Parathyroid adenoma (tissue), 2 donors: Measurements from ENCODE around the gene NFIX.

Experiments used
- H2AFZ ChIP-seq: fragments of 300-600 bp; sonication (generic); one replicate; pipeline ENCODE4 v1.7.0; 2017; ENCODE audit warnings: antibody characterized with exemption, mild to moderate bottlenecking
- H3K27ac ChIP-seq: fragments of 300-600 bp; sonication (generic); one replicate; pipeline ENCODE4 v1.7.0; 2017
- H3K27me3 ChIP-seq: fragments of 300-600 bp; sonication (generic); one replicate; pipeline ENCODE4 v1.7.0; 2017; ENCODE audit warnings: low read length; ENCODE audit not compliant: control insufficient read depth, insufficient read depth
- H3K36me3 ChIP-seq: fragments of 300-600 bp; sonication (generic); one replicate; pipeline ENCODE4 v1.7.0; 2017; ENCODE audit warnings: low read length; ENCODE audit not compliant: control insufficient read depth, insufficient read depth
- H3K4me1 ChIP-seq: fragments of 300-600 bp; sonication (generic); one replicate; pipeline ENCODE4 v1.7.0; 2017; ENCODE audit warnings: control low read depth
- H3K4me2 ChIP-seq: fragments of 300-600 bp; sonication (generic); one replicate; pipeline ENCODE4 v1.7.0; 2017; ENCODE audit warnings: low read length
- H3K4me3 ChIP-seq: fragments of 300-600 bp; sonication (generic); one replicate; pipeline ENCODE4 v1.7.0; 2017; ENCODE audit warnings: low read depth, low read length
- H3K79me2 ChIP-seq: fragments of 300-600 bp; sonication (generic); one replicate; pipeline ENCODE4 v1.7.0; 2017; ENCODE audit warnings: control low read depth
- H3K9ac ChIP-seq: fragments of 300-600 bp; sonication (generic); one replicate; pipeline ENCODE4 v1.7.0; 2017; ENCODE audit warnings: mild to moderate bottlenecking
- H3K9me3 ChIP-seq: fragments of 300-600 bp; sonication (generic); one replicate; pipeline ENCODE4 v1.7.0; 2017; ENCODE audit warnings: low read length; ENCODE audit not compliant: control insufficient read depth
- TF ChIP-seq, protein P1 (sequence below): fragments of 300-600 bp; sonication (generic); IDR thresholded peaks from one replicate; pipeline ENCODE4 v1.7.0; 2017; ENCODE audit warnings: antibody characterized with exemption, mild to moderate bottlenecking
- donor health status: primary hyperparathyroidism.

Gene NFIX

DNA sequence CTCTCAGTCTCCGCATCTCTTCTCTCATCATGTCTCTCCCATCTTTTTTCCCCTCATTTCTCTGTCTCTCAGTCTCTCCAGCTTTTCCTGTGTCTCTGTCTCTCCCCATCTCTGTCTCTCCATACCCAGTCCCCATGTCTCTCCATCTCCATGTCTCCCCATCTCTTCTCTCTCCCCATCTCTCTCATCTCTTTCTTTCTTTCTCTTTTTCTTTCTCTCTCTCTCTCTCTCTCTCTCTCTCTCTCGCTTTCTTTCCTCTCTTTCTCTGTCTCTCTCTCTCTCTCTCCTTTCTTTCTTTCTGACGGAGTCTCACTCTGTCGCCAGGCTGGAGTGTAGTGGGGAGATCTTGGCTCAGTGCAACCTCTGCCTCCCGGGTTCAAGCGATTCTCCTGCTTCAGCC, 12.6 kb upstream of the NFIX start:
- Histone ChIP-seq H3K9me3 (no peaks in the 10 kb centered on the region), H3K36me3 (no peaks in the 10 kb centered on the region), H3K27ac (no peak overlapping the region), H3K4me3 (no peak overlapping the region), H2AFZ (no peak overlapping the region), H3K4me1 (no peaks in the 10 kb centered on the region), H3K27me3 (no peaks in the 10 kb centered on the region), H3K9ac (no peak overlapping the region), H3K79me2 (no peaks in the 10 kb centered on the region), H3K4me2 (no peak overlapping the region)
- TF ChIP-seq, protein P1, sequence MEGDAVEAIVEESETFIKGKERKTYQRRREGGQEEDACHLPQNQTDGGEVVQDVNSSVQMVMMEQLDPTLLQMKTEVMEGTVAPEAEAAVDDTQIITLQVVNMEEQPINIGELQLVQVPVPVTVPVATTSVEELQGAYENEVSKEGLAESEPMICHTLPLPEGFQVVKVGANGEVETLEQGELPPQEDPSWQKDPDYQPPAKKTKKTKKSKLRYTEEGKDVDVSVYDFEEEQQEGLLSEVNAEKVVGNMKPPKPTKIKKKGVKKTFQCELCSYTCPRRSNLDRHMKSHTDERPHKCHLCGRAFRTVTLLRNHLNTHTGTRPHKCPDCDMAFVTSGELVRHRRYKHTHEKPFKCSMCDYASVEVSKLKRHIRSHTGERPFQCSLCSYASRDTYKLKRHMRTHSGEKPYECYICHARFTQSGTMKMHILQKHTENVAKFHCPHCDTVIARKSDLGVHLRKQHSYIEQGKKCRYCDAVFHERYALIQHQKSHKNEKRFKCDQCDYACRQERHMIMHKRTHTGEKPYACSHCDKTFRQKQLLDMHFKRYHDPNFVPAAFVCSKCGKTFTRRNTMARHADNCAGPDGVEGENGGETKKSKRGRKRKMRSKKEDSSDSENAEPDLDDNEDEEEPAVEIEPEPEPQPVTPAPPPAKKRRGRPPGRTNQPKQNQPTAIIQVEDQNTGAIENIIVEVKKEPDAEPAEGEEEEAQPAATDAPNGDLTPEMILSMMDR = no peak

DNA sequence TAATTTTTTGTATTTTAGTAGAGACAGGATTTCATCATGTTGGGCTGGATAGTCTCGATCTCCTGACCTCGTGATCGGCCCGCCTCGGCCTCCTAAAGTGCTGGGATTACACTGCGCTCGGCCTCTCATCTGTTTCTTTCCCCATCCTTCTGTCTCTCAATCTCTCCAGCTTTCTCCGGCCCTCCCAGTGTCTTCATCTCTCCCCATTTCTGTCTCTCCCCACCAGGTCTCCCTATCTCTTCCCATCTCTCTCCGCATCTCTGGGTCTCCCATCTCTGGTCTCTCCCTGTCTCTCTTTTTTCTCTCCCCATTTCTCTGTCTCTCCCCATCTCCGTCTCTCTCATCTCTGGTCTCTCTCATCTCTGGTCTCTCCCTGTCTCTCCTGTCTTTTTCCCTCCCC, 12.2 kb upstream of the NFIX start:
- no peak overlapping the region for H3K27ac ChIP-seq
- H3K4me1 ChIP-seq = no peaks in the 10 kb centered on the region
- peak overlapping the region; percentile 62 for H2AFZ ChIP-seq
- peak overlapping the region; percentile 67 for H3K4me2 ChIP-seq
- peak overlapping the region; percentile 53 for H3K4me3 ChIP-seq
- no peaks in the 10 kb centered on the region for H3K79me2 ChIP-seq
- H3K36me3 ChIP-seq = no peaks in the 10 kb centered on the region
- no peaks in the 10 kb centered on the region for H3K27me3 ChIP-seq
- H3K9me3 ChIP-seq = no peaks in the 10 kb centered on the region
- no peak overlapping the region for H3K9ac ChIP-seq
- TF ChIP-seq, protein P1 = no peak

DNA sequence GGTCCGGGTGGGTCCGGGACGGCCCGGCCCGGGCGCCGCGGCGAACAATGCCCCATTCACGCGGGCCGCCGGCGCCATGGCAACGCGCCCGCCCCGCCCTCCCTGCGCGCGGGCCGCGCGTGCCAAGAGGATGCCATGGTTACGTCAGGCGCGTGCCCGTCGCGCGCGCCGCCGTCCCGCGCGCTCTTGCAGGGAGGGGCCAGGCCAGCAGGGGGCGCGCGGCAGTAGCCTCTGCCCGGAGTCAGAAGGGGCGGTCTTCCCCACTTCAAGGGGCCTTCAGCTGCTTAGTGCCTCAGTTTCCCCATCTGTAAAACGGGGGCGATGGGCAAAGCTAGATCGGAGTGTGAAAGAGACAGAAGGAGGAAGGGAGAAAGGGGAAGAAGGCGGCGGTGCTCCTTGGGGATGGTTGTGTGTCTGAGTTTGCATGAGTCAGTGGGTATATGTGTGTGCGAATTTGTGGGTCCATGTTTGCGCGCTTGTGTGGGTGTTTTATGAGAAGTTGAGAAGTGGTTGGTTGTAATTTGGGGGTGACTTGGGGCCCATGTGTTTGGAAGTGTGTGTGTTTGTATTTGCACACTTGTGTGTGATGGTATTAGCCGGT, 11.6 kb upstream of the NFIX start:
- Histone ChIP-seq H2AFZ (peak overlapping the region; percentile 62), H3K9me3 (no peaks in the 10 kb centered on the region), H3K4me2 (peak overlapping the region; percentile 67), H3K36me3 (no peaks in the 10 kb centered on the region), H3K9ac (no peak overlapping the region), H3K4me3 (peak overlapping the region; percentile 53), H3K4me1 (no peaks in the 10 kb centered on the region), H3K27me3 (no peaks in the 10 kb centered on the region), H3K79me2 (no peaks in the 10 kb centered on the region), H3K27ac (no peak overlapping the region)
- TF ChIP-seq, protein P1 = peak; percentile 80

DNA sequence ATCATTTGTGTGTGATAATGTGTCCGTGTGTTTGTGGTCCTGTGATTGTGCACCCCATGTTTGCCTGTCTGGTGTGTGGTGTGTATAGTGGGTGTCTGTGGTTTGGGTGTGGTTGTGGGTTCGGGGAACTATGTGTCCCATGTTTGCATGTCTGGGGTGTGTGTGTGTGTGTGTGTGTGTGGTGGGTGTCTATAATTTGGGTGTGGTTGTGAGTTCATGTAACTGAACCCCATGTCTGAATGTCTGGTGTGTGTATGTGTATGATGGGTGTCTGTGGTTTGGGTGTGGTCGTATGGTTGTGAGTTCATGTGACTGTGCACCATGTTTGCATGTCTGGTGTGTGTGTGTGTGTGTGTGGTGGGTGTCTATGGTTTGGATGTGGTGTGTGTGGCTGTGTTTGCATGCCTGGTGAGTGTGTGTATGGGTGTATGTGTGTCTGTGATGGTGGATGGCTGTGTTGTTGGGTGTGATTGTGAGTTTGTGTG, 11.1 kb upstream of the NFIX start:
- no peak overlapping the region for H3K4me3 ChIP-seq
- no peak overlapping the region for H3K4me2 ChIP-seq
- TF ChIP-seq, protein P1 = no peak
- no peaks in the 10 kb centered on the region for H3K79me2 ChIP-seq
- H2AFZ ChIP-seq = no peak overlapping the region
- H3K36me3 ChIP-seq = no peaks in the 10 kb centered on the region
- H3K9me3 ChIP-seq = no peaks in the 10 kb centered on the region
- H3K4me1 ChIP-seq = no peaks in the 10 kb centered on the region
- H3K9ac ChIP-seq = no peak overlapping the region
- no peak overlapping the region for H3K27ac ChIP-seq
- H3K27me3 ChIP-seq = no peaks in the 10 kb centered on the region

DNA sequence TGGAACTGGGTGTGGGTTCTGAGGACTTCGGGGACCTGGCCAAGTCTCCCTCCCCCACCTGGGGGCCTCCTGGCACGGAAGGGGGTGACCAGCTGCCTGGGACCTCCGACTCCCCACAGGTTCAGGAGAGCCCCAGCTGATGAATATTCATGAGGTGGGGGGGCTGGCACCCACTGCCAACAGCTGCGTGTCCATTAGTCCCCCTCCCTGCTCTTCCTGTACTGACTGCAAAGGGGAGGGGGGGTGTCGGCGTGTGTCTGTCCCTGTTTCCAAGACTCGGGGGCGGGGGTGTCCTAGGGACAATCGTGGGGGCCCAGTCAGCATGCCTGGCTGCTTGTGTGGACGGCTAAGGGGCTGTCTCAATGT, 10.6 kb upstream of the NFIX start:
- no peak overlapping the region for H3K4me3 ChIP-seq
- H3K9me3 ChIP-seq = no peaks in the 10 kb centered on the region
- H3K9ac ChIP-seq = no peak overlapping the region

More for the DNA sequence above, 10.6 kb upstream of the NFIX start:
- Histone ChIP-seq H3K27me3 (no peaks in the 10 kb centered on the region), H3K4me2 (no peak overlapping the region), H3K4me1 (no peaks in the 10 kb centered on the region), H3K36me3 (no peaks in the 10 kb centered on the region), H3K27ac (no peak overlapping the region), H3K79me2 (no peaks in the 10 kb centered on the region), H2AFZ (no peak overlapping the region)
- TF ChIP-seq, protein P1 = no peak
